ENCODE results near the gene MSI2.

MSI2 gene

GRCh38 chr17:57379895-57380434, 123.6 kb downstream of the MSI2 start:
- TF ChIP-seq POLR2A (IDR thresholded peaks at IDR 0.05; ENCODE audit: low read depth, low read length): no peak
- TF ChIP-seq TAF1 (IDR thresholded peaks at IDR 0.05; ENCODE audit: borderline replicate concordance, low read depth, low read length): no peak
- no peak for TF ChIP-seq POLR2AphosphoS5 (IDR thresholded peaks at IDR 0.05; ENCODE audit: low read depth, low read length)

GRCh38 chr17:57381498-57381897, 125.2 kb downstream of the MSI2 start:
- DNase-seq (ENCODE audit: insufficient read length) (no peak), FAIRE-seq (no peak)
- TF ChIP-seq POLR2AphosphoS5 (IDR thresholded peaks at IDR 0.05; ENCODE audit: low read depth, low read length) (no peak), TAF1 (IDR thresholded peaks at IDR 0.05; ENCODE audit: borderline replicate concordance, low read depth, low read length) (no peak), POLR2A (IDR thresholded peaks at IDR 0.05; ENCODE audit: low read depth, low read length) (no peak)

More at GRCh38 chr17:57379895-57380434, 123.6 kb downstream of the MSI2 start:
- FAIRE-seq (no peak), DNase-seq (ENCODE audit: insufficient read length) (no peak)

GRCh38 chr17:57384219-57384618, 127.9 kb downstream of the MSI2 start:
- TF ChIP-seq POLR2A (IDR thresholded peaks at IDR 0.05; ENCODE audit: low read depth, low read length) (no peak), TAF1 (IDR thresholded peaks at IDR 0.05; ENCODE audit: borderline replicate concordance, low read depth, low read length) (no peak), POLR2AphosphoS5 (IDR thresholded peaks at IDR 0.05; ENCODE audit: low read depth, low read length) (no peak)
- no peak for FAIRE-seq
- DNase-seq (ENCODE audit: insufficient read length): no peak

- DNase-seq (ENCODE audit: insufficient read length): no peak
- TF ChIP-seq POLR2A (IDR thresholded peaks at IDR 0.05; ENCODE audit: low read depth, low read length): no peak
- TF ChIP-seq POLR2AphosphoS5 (IDR thresholded peaks at IDR 0.05; ENCODE audit: low read depth, low read length): no peak
- no peak for TF ChIP-seq TAF1 (IDR thresholded peaks at IDR 0.05; ENCODE audit: borderline replicate concordance, low read depth, low read length)
- FAIRE-seq: no peak
These were observed 129.7 kb downstream of the MSI2 start for GRCh38 chr17:57385975-57386374.

GRCh38 chr17:57387575-57387974, 131.3 kb downstream of the MSI2 start:
- no peak for DNase-seq (ENCODE audit: insufficient read length)
- FAIRE-seq: no peak
- TF ChIP-seq POLR2AphosphoS5 (IDR thresholded peaks at IDR 0.05; ENCODE audit: low read depth, low read length) (no peak), TAF1 (IDR thresholded peaks at IDR 0.05; ENCODE audit: borderline replicate concordance, low read depth, low read length) (no peak)

GRCh38 chr17:57388131-57388725, 131.9 kb downstream of the MSI2 start:
- TF ChIP-seq TAF1 (IDR thresholded peaks at IDR 0.05; ENCODE audit: borderline replicate concordance, low read depth, low read length): no peak
- TF ChIP-seq POLR2A (IDR thresholded peaks at IDR 0.05; ENCODE audit: low read depth, low read length): no peak
- no peak for TF ChIP-seq POLR2AphosphoS5 (IDR thresholded peaks at IDR 0.05; ENCODE audit: low read depth, low read length)
- FAIRE-seq (no peak), DNase-seq (ENCODE audit: insufficient read length) (no peak)

- DNase-seq (ENCODE audit: insufficient read length) (no peak), FAIRE-seq (no peak)
- TF ChIP-seq POLR2AphosphoS5 (IDR thresholded peaks at IDR 0.05; ENCODE audit: low read depth, low read length): no peak
- no peak for TF ChIP-seq POLR2A (IDR thresholded peaks at IDR 0.05; ENCODE audit: low read depth, low read length)
- TF ChIP-seq TAF1 (IDR thresholded peaks at IDR 0.05; ENCODE audit: borderline replicate concordance, low read depth, low read length): no peak
These were observed 133.2 kb downstream of the MSI2 start for GRCh38 chr17:57389473-57389872.

- TF ChIP-seq TAF1 (IDR thresholded peaks at IDR 0.05; ENCODE audit: borderline replicate concordance, low read depth, low read length): no peak
- TF ChIP-seq POLR2A (IDR thresholded peaks at IDR 0.05; ENCODE audit: low read depth, low read length): no peak
- TF ChIP-seq POLR2AphosphoS5 (IDR thresholded peaks at IDR 0.05; ENCODE audit: low read depth, low read length): no peak
- no peak for DNase-seq (ENCODE audit: insufficient read length)
- FAIRE-seq: no peak
These were observed 134.9 kb downstream of the MSI2 start for GRCh38 chr17:57391076-57391825.

- DNase-seq (ENCODE audit: insufficient read length) (no peak), FAIRE-seq (no peak)
- no peak for TF ChIP-seq POLR2A (IDR thresholded peaks at IDR 0.05; ENCODE audit: low read depth, low read length)
- no peak for TF ChIP-seq TAF1 (IDR thresholded peaks at IDR 0.05; ENCODE audit: borderline replicate concordance, low read depth, low read length)
- no peak for TF ChIP-seq POLR2AphosphoS5 (IDR thresholded peaks at IDR 0.05; ENCODE audit: low read depth, low read length)
These were observed 135.6 kb downstream of the MSI2 start for GRCh38 chr17:57391857-57392471.

GRCh38 chr17:57393368-57393767, 137.0 kb downstream of the MSI2 start:
- TF ChIP-seq POLR2AphosphoS5 (IDR thresholded peaks at IDR 0.05; ENCODE audit: low read depth, low read length) (no peak), TAF1 (IDR thresholded peaks at IDR 0.05; ENCODE audit: borderline replicate concordance, low read depth, low read length) (no peak), POLR2A (IDR thresholded peaks at IDR 0.05; ENCODE audit: low read depth, low read length) (no peak)
- FAIRE-seq: no peak
- no peak for DNase-seq (ENCODE audit: insufficient read length)

- TF ChIP-seq TAF1 (IDR thresholded peaks at IDR 0.05; ENCODE audit: borderline replicate concordance, low read depth, low read length) (no peak), POLR2AphosphoS5 (IDR thresholded peaks at IDR 0.05; ENCODE audit: low read depth, low read length) (no peak), POLR2A (IDR thresholded peaks at IDR 0.05; ENCODE audit: low read depth, low read length) (no peak)
- FAIRE-seq (no peak), DNase-seq (ENCODE audit: insufficient read length) (no peak)
These were observed 138.1 kb downstream of the MSI2 start for GRCh38 chr17:57394375-57394774.
